G401 (cell line): ENCODE measurements around the gene CXCL1. TPM values are rescaled to one million over a fixed set of nuclear protein-coding genes. Genes with fewer than 3 reads are reported as not detected.

Experiments used
- DNase-seq: peaks from one replicate; pipeline ENCODE4 v3.0.0-alpha.2; 2015; ENCODE audit warnings: low spot score
- in situ Hi-C: cut with HindIII; loops from 2 replicates; pipeline ENCODE4 v1.10.0; 2016; ENCODE audit warnings: low sequenced_read_pairs, mixed read lengths
- total RNA-seq: library from RNA; depleted of rRNA; stranded (reverse); fragments of >200 nt; shearing (Covaris generic); gene quantifications from 2 replicates; pipeline ENCODE4 v1.2.3, GENCODE V29; 2014; rRNA removed

The CXCL1 gene
- total RNA-seq, 1 experiment from 2014 or later = not detected

DNA sequence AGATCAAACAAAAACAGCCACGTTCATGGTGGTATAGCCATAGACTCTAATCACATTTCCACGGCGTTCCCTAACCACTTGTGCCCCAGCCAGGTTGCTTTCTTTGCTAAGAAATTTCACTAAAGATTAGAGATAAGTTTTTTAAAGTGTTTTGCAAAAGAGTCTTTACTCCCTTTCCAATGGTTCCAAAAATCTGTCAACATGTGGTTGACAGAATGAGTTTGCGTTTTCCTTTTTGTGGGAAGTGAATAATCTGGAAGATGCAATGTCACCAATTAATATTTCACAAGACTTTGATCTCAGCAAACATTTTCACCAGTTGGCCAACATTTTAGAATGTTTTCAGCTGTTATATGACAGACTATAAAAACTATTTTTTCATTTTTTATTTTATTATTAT, 35.3 kb downstream of the CXCL1 start:
- in situ Hi-C loops = no loop called here
- no peak for DNase-seq

DNA sequence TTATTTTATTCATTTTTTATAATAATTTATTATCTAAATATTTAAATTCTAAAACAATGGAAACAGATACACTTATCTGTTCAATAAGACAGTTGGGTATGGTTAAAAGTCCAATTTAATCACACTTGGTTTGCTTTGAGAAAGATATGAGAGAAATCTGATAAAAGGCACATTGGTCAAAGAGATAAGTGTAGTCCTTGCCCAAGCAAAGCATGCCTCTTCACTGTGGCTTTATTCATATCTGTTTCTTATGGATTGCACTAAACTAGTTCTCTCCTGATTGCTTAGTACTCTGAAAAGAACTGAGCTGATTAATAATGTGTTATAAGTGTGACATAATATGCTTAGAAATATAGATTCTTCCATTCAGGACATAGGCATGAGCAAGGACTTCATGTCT, 39.8 kb downstream of the CXCL1 start:
- DNase-seq = no peak
- in situ Hi-C loops = no loop called here

DNA sequence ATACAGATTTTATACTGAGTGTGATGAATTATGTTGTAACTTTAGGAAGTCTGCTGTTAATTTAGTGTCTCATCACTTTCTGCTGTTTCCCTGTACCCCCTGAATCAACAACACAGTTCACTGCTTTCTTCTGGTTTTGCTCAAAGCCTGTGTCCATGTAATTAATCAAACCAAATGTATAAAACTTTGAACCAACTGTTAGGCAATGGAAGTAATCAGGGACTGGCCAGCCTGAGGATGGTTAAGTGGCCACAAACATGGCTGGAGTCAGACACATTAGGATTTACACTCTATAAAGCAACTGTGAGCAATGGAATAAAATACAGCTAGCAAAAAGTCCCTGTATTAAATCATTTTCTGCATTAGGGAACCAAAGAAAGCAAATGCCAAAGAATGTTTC, 42.6 kb downstream of the CXCL1 start:
- in situ Hi-C loops = no loop called here

DNA sequence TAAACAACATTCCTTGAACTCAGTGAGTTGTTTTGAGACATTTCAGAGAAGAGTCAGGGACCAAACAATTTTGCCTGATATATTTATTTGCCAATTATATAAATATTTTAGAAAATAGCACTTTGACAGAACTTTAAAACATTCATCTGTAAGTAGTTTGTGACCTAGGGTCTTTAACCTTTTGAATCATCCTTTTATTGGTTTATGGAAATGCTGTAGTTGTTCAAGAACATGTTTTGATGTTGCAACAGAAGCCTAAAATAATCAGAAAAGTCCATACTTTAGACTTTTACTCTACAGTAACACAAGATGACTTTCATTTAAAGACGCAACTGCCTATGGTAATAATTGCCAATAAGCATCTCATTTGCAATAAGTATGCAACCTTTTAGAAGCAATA, 43.0 kb downstream of the CXCL1 start:
- no peak for DNase-seq
- in situ Hi-C loops = no loop called here

More for the DNA sequence above, 42.6 kb downstream of the CXCL1 start:
- no peak for DNase-seq

DNA sequence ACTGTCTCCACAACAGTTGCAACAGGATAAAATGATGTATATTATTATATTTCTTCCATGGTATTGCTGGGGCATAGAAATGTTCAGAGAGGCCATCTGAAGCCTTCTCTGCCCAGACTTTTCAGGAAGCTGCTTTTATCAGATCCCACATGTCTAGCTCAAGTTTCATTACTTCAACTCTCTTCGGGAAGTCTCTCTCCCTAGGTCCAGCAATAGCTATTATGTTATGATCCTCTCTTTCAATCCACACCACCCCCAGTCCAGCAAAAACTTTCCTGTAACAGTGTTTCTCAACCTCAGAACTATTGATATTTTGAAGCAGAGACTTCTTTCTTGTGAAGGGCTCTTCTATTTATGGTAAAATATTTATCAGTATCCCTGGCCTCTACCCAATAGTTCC, 44.9 kb downstream of the CXCL1 start:
- DNase-seq = no peak
- in situ Hi-C loops = no loop called here

DNA sequence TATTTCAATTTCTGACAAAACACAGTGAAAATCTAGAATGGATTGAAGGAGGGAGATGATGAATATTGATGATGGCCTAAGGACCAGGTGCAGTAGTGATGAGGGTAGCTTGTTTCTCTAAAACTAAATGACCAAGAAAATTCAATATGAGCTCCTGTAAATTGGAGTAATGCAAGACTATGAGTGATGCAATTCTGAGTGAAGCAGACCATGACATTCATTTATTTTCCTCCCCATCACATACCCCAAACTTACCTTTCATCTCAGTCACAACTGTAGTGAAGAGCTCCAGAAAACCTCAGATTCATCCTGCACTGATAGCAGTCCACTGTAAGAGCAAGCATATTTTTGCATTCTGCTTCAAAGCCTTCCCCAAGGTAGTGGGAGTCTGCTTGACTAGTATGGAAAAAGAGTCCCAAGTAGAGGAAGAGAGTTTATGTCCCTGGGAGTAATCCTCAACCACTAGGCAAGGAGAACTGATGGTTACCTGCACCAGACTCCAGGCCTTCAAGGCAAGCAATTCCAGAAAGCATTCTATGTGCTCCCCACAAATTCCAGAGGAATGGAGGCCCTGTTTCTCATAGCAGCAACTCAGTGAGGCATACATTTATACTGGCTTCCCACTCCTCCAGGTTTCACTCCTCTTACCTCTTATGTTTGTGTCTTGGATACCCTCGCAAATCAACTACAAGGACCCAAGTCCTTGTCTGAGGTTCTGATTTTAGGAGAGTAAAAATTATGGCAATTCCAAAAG, 47.2 kb downstream of the CXCL1 start:
- in situ Hi-C loops = no loop called here
- no peak for DNase-seq

DNA sequence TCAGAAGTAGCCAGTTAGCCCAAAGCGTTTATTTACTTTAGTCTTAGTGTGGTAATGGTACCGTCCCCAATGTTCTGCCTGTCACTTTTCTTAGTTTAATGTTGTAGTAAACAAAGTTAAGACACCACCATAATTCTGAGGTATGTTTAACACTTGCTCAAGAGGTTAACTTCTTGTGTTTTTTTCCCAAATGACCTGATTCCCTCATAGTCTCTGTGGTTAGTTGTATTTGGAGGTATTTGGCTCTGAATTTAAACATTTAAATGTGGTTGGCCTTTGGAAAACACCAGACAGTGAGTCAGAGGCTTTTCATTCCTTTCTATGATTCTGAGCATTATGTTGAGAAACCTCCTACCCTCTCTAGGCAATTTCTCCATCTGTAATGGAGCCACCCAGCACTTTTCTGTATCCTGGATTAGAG, 47.9 kb downstream of the CXCL1 start:
- in situ Hi-C loops = no loop called here

DNA sequence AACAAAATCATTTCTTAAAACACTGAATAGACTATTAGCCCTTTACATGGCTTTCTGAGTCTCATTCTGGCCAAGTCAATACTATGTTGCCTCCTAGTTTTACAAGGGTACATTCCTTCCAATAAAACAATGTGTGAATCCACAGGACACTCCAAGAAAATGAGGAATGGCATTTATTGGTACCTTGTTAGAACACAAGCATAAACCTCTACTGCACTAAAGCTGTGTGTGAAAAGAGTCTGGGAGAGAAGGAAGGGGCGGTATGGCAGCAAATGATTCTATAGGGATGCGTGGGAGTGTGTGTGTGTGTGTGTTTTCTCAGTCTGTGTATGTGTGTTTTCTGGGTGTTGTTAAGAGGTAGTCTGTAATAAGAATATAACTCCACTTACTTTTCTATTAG, 48.9 kb downstream of the CXCL1 start:
- in situ Hi-C loops = no loop called here
- no peak for DNase-seq

More for the DNA sequence above, 47.9 kb downstream of the CXCL1 start:
- DNase-seq = no peak

DNA sequence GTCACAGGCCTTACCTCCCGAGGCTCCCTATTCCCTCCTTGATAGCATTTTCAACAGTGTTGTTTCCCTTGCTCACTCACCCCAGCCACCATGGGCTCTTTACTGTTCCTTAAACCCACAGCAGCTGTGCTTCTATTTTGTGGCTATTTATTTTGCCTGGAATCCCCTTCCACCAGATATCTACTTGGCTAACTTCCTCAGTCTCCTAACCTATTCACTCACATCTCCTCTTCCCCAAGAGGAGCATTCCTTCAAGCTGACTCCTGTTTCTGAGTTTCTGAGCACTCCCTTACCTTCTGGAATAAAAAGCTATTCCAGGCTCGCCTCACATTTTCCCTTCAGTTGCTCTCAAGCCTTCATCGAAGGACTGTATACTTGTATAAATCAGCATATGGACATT, 50.5 kb downstream of the CXCL1 start:
- in situ Hi-C loops = no loop called here
- DNase-seq = no peak

Other genes starting within 250 kb of the CXCL1 start
- gene RASSF6, start 249.0 kb upstream of the CXCL1 start, total RNA-seq = not detected in 2 replicates
- not detected in 2 replicates for gene CXCL8, start 128.8 kb upstream of the CXCL1 start, total RNA-seq
- gene CXCL6, start 32.7 kb upstream of the CXCL1 start, total RNA-seq = not detected in 2 replicates
- not detected in 2 replicates for gene PF4V1, start 16.1 kb upstream of the CXCL1 start, total RNA-seq
- not detected in 2 replicates for gene PF4, start 112.6 kb downstream of the CXCL1 start, total RNA-seq
- gene PPBP, start 118.8 kb downstream of the CXCL1 start, total RNA-seq = not detected in 2 replicates
- gene CXCL5, start 129.3 kb downstream of the CXCL1 start, total RNA-seq = not detected in 2 replicates
- gene CXCL3, start 169.3 kb downstream of the CXCL1 start, total RNA-seq = not detected in 2 replicates
- not detected in 2 replicates for gene CXCL2, start 229.8 kb downstream of the CXCL1 start, total RNA-seq